Bronchial epithelial cell (primary cell): ENCODE results near the gene C11orf97. TPM values are rescaled to one million over a fixed set of nuclear protein-coding genes. Genes with fewer than 3 reads are reported as not detected.

Experiments
- DNase-seq: peaks from one replicate; pipeline ENCODE4 v3.0.0-alpha.2; 2010; ENCODE audit warnings: low read depth
- FAIRE-seq: peaks from 2 replicates; lab custom pipeline; 2011; peaks lifted over from hg19 to GRCh38; lab: Jason Lieb, UNC
- H3K27me3 ChIP-seq: 2 replicates; pipeline ENCODE4 v1.5.1; 2011; ENCODE audit warnings: low read length; ENCODE audit not compliant: control insufficient read depth, insufficient read depth
- H3K36me3 ChIP-seq: 2 replicates; pipeline ENCODE4 v1.5.1; 2011; ENCODE audit warnings: low read length; ENCODE audit not compliant: control insufficient read depth, insufficient read depth
- H3K4me3 ChIP-seq: 2 replicates; pipeline ENCODE4 v1.5.1; 2011; ENCODE audit warnings: mild to moderate bottlenecking, low read depth, low read length, control low read depth
- total RNA-seq: library from RNA; depleted of rRNA; stranded (reverse); fragments of >200 nt; gene quantifications from 2 replicates; pipeline ENCODE4 v1.2.1, GENCODE V29; 2014
- TF ChIP-seq, protein P1 (sequence below): IDR thresholded peaks from 2 replicates; pipeline ENCODE4 v1.5.1; 2011; ENCODE audit warnings: mild to moderate bottlenecking, moderate library complexity, low read length, control low read depth, inconsistent platforms; ENCODE audit not compliant: insufficient read depth, severe bottlenecking

Gene C11orf97
- total RNA-seq, 1 donor from 2014 or later, result not detected

DNA sequence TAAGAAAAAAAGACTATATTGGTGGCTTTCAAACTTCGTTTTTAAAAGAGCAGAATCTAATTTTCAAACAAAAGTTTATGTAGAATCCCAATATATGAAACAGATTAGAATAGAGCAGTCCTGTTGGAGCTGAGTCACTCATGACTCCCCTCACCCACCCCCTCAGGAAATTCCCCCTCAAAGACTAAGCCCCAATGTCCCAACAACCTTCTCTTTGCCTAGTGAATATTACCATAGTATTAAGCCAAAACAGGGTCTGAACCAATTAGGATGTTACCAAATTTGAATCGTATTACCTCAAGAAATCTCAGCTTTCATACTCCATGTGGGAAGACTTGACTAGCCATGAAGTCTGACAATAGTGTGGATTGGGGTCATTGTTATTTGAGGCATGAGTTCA is 47.1 kb downstream of the C11orf97 start:
- no peaks in the 10 kb centered on the region for H3K27me3 ChIP-seq
- no peak for FAIRE-seq
- no peak for DNase-seq
- TF ChIP-seq, protein P1, sequence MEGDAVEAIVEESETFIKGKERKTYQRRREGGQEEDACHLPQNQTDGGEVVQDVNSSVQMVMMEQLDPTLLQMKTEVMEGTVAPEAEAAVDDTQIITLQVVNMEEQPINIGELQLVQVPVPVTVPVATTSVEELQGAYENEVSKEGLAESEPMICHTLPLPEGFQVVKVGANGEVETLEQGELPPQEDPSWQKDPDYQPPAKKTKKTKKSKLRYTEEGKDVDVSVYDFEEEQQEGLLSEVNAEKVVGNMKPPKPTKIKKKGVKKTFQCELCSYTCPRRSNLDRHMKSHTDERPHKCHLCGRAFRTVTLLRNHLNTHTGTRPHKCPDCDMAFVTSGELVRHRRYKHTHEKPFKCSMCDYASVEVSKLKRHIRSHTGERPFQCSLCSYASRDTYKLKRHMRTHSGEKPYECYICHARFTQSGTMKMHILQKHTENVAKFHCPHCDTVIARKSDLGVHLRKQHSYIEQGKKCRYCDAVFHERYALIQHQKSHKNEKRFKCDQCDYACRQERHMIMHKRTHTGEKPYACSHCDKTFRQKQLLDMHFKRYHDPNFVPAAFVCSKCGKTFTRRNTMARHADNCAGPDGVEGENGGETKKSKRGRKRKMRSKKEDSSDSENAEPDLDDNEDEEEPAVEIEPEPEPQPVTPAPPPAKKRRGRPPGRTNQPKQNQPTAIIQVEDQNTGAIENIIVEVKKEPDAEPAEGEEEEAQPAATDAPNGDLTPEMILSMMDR, result no peak
- H3K4me3 ChIP-seq, result no peak overlapping the region
- no peaks in the 10 kb centered on the region for H3K36me3 ChIP-seq

DNA sequence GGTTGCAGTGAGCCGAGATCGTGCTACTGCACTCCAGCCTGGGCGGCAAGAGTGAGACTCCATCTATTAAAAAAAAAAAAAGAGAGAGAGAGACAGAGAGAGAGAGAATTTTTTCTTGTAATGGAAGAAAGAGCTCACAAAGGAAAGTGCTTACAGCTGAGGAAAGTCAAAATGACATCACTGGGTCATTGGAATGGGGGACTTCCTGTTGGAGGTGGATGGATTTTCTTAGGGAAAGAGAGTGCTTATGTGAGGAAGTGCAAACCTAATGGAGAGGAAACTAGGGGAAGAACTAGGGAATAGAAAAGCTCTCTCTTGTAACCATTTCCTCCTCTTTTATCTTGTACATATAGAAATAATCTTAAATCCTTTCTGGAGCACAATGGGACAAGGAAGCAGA is 48.6 kb downstream of the C11orf97 start:
- FAIRE-seq (no peak), DNase-seq (no peak)
- H3K36me3 ChIP-seq, result no peaks in the 10 kb centered on the region
- TF ChIP-seq, protein P1, result no peak
- H3K4me3 ChIP-seq, result no peak overlapping the region
- H3K27me3 ChIP-seq, result no peaks in the 10 kb centered on the region

DNA sequence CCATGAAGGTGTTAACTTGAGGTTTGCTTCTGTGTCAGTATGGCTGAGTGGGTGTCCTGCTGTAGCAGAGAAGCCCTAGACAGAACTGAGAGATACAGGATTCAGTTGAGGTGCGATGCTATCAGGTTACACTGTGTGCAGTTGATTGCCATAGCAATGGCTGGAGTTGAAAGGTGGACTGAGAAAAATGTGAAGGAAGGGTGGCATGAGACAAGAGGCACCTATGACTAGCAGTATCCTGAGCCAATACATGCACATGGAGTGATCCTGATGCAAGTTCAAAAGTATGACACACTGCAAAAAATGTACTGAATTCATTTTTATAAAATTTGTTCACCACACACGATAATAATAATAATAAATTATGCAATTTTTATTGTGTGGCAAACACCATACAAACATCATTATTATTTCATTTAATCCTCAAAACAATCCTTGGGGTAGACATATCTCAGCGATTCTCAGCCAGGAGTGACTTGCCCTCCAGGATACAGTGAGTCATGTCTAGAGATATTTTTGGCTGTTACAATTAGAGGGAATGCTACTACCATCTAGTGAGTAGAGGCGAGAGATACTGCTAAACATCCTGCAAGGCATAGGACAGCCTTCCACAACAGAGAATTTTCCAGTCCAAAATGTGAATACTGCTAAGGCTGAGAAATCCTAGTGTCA is 51.1 kb downstream of the C11orf97 start:
- TF ChIP-seq, protein P1, result peak; percentile 36
- DNase-seq, result peak; percentile 83
- H3K4me3 ChIP-seq, result no peak overlapping the region
- H3K36me3 ChIP-seq, result no peaks in the 10 kb centered on the region
- peak; percentile 13 for FAIRE-seq
- H3K27me3 ChIP-seq, result no peaks in the 10 kb centered on the region

DNA sequence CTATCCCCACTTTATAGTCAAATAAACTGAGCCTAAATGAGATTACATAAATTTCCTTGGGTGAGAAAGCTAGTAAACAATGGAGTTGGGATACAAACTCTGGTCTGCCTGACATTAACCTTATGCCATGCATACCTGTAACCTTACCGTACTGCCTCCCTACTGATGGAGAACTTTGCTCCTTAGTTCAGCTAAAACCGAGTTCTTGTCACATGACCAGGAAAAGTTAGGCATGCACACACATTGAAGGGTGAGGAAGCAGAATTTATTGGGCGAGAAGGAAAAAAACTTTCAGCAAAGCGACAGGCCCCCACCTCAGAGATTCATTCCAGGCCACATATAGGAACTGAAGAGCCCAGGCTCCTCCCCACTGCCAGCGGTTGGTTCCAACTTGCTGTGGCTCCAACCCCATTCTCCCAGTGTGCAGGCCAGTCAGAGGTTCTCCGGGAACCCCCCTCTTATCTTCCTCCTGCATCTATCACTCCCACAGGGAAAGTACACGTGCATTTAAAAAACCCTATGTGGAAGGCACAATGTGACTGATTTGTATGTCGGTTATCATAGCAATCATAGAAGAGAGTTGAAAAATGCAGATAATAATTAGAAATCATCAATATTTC is 51.7 kb downstream of the C11orf97 start:
- Histone ChIP-seq H3K36me3 (no peaks in the 10 kb centered on the region), H3K4me3 (no peak overlapping the region), H3K27me3 (no peaks in the 10 kb centered on the region)
- TF ChIP-seq, protein P1, result no peak
- FAIRE-seq (no peak), DNase-seq (no peak)

DNA sequence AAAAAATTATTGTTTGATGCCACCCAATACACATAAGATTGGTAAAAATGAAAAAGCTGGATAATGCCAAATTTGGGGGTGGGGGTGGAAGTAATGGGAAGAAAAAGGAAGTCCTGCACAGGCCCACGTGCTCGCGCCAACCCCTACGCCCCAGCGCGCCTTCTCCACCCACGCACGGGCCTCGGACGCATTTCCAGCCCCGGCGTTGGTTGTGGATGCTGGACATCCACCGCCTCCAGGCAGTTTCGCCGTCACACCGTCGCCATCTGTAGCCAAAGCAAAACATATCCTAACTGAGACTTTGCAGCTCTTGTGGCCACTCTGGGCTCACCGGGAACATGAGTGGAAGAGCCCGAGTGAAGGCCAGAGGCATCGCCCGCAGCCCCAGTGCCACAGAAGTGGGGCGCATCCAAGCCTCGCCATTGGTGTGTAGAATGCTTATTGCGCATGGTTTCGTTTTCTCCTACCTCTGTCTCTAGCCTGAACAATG is 55.0 kb downstream of the C11orf97 start, which contains the start of gene PIWIL4:
Gene PIWIL4, plus strand, starts transcription at position 188 of the 490 bp plus-strand sequence. Its CDS starts 151 bp downstream, at position 339.
- H3K36me3 ChIP-seq, result no peaks in the 10 kb centered on the region
- H3K4me3 ChIP-seq, result no peak within 1 kb of the TSS
- DNase-seq (no peak), FAIRE-seq (no peak)
- no peaks in the 10 kb centered on the region for H3K27me3 ChIP-seq
- TF ChIP-seq, protein P1, result no peak
